Measurements from ENCODE around the gene ZNF639. TPM values are rescaled to one million over a fixed set of nuclear protein-coding genes. Genes with fewer than 3 reads are reported as not detected.

Gene ZNF639
- total and polyA plus RNA-seq, 11 donors = 9.2 to 46.0 (median 29.6) TPM

GRCh38 chr3:179297971-179298725 is 24.7 kb upstream of the ZNF639 start:
- no peaks in the 10 kb centered on the region for H3K27me3 ChIP-seq
- no peak overlapping the region for H3K4me3 ChIP-seq
- ATAC-seq = no peak
- peaks cover 0 to 5% (median 0%) of the 10 kb centered on the region in 12 donors for H3K9me3 ChIP-seq
- no peaks in the 10 kb centered on the region for H3K4me1 ChIP-seq
- no peak for DNase-seq
- intact Hi-C loops (cut with DNase I) = no loop called here
- TF ChIP-seq CTCF (IDR thresholded peaks at IDR 0.05) = no peak
- no peak for TF ChIP-seq POLR2A (IDR thresholded peaks at IDR 0.05)
- no peak overlapping the region for H3K27ac ChIP-seq
- 49 to 73% (median 62%) methylated on average over 5 of the region's 5 CpGs for WGBS, 4 donors
- H3K36me3 ChIP-seq = no peaks in the 10 kb centered on the region

GRCh38 chr3:179299316-179299715 is 23.5 kb upstream of the ZNF639 start:
- intact Hi-C loops (cut with DNase I) = no loop called here
- no peak for TF ChIP-seq CTCF (IDR thresholded peaks at IDR 0.05)
- no peak for TF ChIP-seq POLR2A (IDR thresholded peaks at IDR 0.05)
- WGBS, 4 donors = 79 to 93% (median 91%) methylated on average over 2 of the region's 2 CpGs
- no peaks in the 10 kb centered on the region for H3K36me3 ChIP-seq
- DNase-seq (no peak), ATAC-seq (no peak)
- no peaks in the 10 kb centered on the region for H3K4me1 ChIP-seq
- H3K27me3 ChIP-seq = no peaks in the 10 kb centered on the region
- peaks cover 0 to 5% (median 0%) of the 10 kb centered on the region in 12 donors for H3K9me3 ChIP-seq
- no peak overlapping the region for H3K4me3 ChIP-seq
- H3K27ac ChIP-seq = no peak overlapping the region

GRCh38 chr3:179299999-179300613 is 22.7 kb upstream of the ZNF639 start:
- no peak overlapping the region for H3K27ac ChIP-seq
- H3K27me3 ChIP-seq = no peaks in the 10 kb centered on the region
- TF ChIP-seq POLR2A (IDR thresholded peaks at IDR 0.05) (no peak), CTCF (IDR thresholded peaks at IDR 0.05) (no peak)
- H3K4me3 ChIP-seq = no peak overlapping the region
- DNase-seq = no peak
- WGBS, 4 donors = 86 to 93% (median 89%) methylated on average over 5 of the region's 5 CpGs
- intact Hi-C loops (cut with DNase I) = no loop called here
- H3K4me1 ChIP-seq = no peaks in the 10 kb centered on the region
- no peak for ATAC-seq
- no peaks in the 10 kb centered on the region for H3K36me3 ChIP-seq
- peaks cover 0 to 5% (median 0%) of the 10 kb centered on the region in 12 donors for H3K9me3 ChIP-seq

GRCh38 chr3:179301645-179302044 is 21.2 kb upstream of the ZNF639 start:
- intact Hi-C loops (cut with DNase I) = no loop called here
- ATAC-seq (no peak), DNase-seq (no peak)
- Histone ChIP-seq H3K27me3 (no peaks in the 10 kb centered on the region), H3K9me3 (peaks cover 0 to 5% (median 0%) of the 10 kb centered on the region in 12 donors), H3K4me1 (no peaks in the 10 kb centered on the region), H3K27ac (no peak overlapping the region), H3K36me3 (no peaks in the 10 kb centered on the region), H3K4me3 (no peak overlapping the region)
- no peak for TF ChIP-seq CTCF (IDR thresholded peaks at IDR 0.05)
- TF ChIP-seq POLR2A (IDR thresholded peaks at IDR 0.05) = no peak
- 63 to 64% (median 63%) methylated on average over 3 of the region's 3 CpGs for WGBS, 4 donors

All from heart left ventricle (tissue), 16 donors.